ENCODE results near the gene CC2D2A. TPM values are rescaled to one million over a fixed set of nuclear protein-coding genes. Genes with fewer than 3 reads are reported as not detected.

Gene CC2D2A
- total and polyA plus RNA-seq, 2 donors: 3.3 to 3.5 TPM

DNA sequence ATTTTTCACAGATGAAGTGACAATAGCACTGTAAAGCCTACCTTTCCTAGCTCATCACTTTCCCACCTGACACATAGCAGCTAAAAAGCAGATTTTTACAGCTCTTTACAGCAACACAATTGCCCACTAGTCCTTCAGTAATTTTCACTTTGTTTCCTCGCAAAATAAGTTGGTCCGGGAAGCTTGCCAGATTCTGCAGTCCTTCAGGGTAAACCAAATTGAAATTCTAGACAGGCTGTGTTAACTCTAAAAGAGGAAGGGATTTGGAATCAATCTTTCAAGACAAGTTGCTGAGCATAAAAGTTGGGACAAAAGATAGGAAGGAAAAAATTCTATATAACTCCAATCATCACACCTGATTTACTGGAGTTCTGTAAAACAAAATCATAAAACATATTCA lies 33.2 kb upstream of the CC2D2A start:
- H3K27ac ChIP-seq (ENCODE audit: low read depth in 1 of 2, low read length in 1 of 2): no peak overlapping the region
- no peak overlapping the region for H3K4me3 ChIP-seq (ENCODE audit: low read length in 2 of 2)
- no peak for DNase-seq (ENCODE audit: low read depth in 6 of 9, low spot score in 9 of 9)
- no peaks in the 10 kb centered on the region for H3K9me3 ChIP-seq (ENCODE audit: control insufficient read depth in 2 of 2, insufficient read depth in 1 of 2, low read length in 1 of 2)
- H3K36me3 ChIP-seq (ENCODE audit: control insufficient read depth in 2 of 2, insufficient read depth in 2 of 2, low read length in 1 of 2): no peaks in the 10 kb centered on the region
- 46% methylated on average over 2 of the region's 2 CpGs for WGBS
- no peaks in the 10 kb centered on the region for H3K27me3 ChIP-seq (ENCODE audit: control insufficient read depth in 2 of 2, insufficient read depth in 1 of 2, low read length in 1 of 2)
- H3K4me1 ChIP-seq (ENCODE audit: control insufficient read depth in 2 of 2, insufficient read depth in 2 of 2, low read length in 2 of 2): no peaks in the 10 kb centered on the region

DNA sequence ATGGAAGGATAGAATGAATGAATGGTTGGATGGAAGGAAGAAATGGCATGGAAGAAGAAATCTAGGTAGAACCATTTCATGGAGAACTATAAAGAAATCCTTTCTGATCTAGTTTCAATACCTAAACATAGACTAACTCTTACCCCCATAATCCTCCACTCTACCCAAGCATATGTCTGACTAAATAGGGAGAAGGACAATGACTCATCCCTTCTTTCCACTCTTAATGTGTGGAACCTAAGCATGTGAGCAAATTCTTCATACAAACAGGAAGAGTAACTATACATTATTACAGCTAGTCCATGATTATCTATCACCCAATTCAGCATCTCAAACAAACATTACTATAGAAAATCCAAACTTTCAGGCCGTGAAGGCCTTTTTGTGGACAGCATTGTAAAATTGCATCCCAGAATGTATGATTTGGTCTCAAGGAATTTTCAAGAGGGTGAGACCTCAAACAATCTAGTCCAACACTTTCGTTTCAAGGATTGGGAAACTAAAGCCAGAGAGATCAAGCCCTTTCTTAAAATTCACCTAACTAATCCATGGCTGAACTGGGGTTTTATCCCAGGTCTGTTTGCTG lies 30.6 kb upstream of the CC2D2A start:
- 96% methylated on average over 2 of the region's 2 CpGs for WGBS
- Histone ChIP-seq H3K9me3 (ENCODE audit: control insufficient read depth in 2 of 2, insufficient read depth in 1 of 2, low read length in 1 of 2) (no peaks in the 10 kb centered on the region), H3K4me1 (ENCODE audit: control insufficient read depth in 2 of 2, insufficient read depth in 2 of 2, low read length in 2 of 2) (no peaks in the 10 kb centered on the region), H3K27me3 (ENCODE audit: control insufficient read depth in 2 of 2, insufficient read depth in 1 of 2, low read length in 1 of 2) (no peaks in the 10 kb centered on the region), H3K36me3 (ENCODE audit: control insufficient read depth in 2 of 2, insufficient read depth in 2 of 2, low read length in 1 of 2) (no peaks in the 10 kb centered on the region), H3K27ac (ENCODE audit: low read depth in 1 of 2, low read length in 1 of 2) (no peak overlapping the region), H3K4me3 (ENCODE audit: low read length in 2 of 2) (no peak overlapping the region)
- DNase-seq (ENCODE audit: low read depth in 6 of 9, low spot score in 9 of 9): no peak

DNA sequence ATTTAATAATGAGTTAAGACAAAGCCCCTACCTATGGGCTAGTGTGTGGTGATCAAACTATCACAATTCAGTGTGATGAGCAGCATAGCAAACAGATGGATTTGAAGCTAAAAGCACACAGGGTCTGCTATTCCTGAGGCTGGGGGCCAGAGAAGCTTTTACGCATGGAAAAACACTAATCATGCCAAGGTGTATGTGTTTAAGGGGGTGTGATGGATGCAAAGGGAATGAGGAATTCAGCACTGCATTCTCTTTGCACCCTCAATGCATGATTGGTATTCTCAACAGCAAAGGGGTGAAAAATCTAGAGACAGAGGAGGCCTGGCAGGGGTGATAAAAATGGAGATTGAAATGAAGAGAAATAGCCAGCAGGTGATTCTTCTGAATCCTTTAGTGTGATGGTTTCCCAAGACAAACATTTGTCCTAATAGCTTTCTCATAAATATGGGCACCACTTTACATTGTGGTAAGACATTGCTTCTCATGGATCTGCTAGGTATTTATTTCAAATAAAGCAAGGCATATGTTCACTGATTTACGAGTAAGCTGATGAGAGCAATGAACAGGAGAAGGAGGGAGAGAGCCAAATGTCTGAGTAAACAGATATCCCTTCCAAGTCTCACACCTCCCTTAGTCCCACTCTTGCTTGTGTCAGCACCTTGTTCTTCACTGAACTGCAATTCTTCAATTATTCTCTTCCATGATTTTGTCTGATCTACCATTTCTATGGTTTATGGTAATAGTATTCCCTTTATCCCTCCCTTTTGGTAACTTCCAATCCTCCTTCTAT lies 26.1 kb upstream of the CC2D2A start:
- 97% methylated on average over 2 of the region's 2 CpGs for WGBS

GRCh38 chr4:15444276-15444675 lies 25.4 kb upstream of the CC2D2A start:
- H3K9me3 ChIP-seq (ENCODE audit: control insufficient read depth in 2 of 2, insufficient read depth in 1 of 2, low read length in 1 of 2): no peaks in the 10 kb centered on the region
- no peak for DNase-seq (ENCODE audit: low read depth in 6 of 9, low spot score in 9 of 9)
- H3K4me1 ChIP-seq (ENCODE audit: control insufficient read depth in 2 of 2, insufficient read depth in 2 of 2, low read length in 2 of 2): peaks cover 0 to 5% of the 10 kb centered on the region in 2 donors
- H3K36me3 ChIP-seq (ENCODE audit: control insufficient read depth in 2 of 2, insufficient read depth in 2 of 2, low read length in 1 of 2): no peaks in the 10 kb centered on the region
- H3K27ac ChIP-seq (ENCODE audit: low read depth in 1 of 2, low read length in 1 of 2): no peak overlapping the region
- H3K4me3 ChIP-seq (ENCODE audit: low read length in 2 of 2): no peak overlapping the region
- 97% methylated on average over 7 of the region's 7 CpGs for WGBS
- no peaks in the 10 kb centered on the region for H3K27me3 ChIP-seq (ENCODE audit: control insufficient read depth in 2 of 2, insufficient read depth in 1 of 2, low read length in 1 of 2)

More for the DNA sequence above, 26.1 kb upstream of the CC2D2A start:
- Histone ChIP-seq H3K4me1 (ENCODE audit: control insufficient read depth in 2 of 2, insufficient read depth in 2 of 2, low read length in 2 of 2) (peaks cover 0 to 5% of the 10 kb centered on the region in 2 donors), H3K27me3 (ENCODE audit: control insufficient read depth in 2 of 2, insufficient read depth in 1 of 2, low read length in 1 of 2) (no peaks in the 10 kb centered on the region), H3K36me3 (ENCODE audit: control insufficient read depth in 2 of 2, insufficient read depth in 2 of 2, low read length in 1 of 2) (no peaks in the 10 kb centered on the region), H3K27ac (ENCODE audit: low read depth in 1 of 2, low read length in 1 of 2) (no peak overlapping the region), H3K9me3 (ENCODE audit: control insufficient read depth in 2 of 2, insufficient read depth in 1 of 2, low read length in 1 of 2) (no peaks in the 10 kb centered on the region), H3K4me3 (ENCODE audit: low read length in 2 of 2) (no peak overlapping the region)
- DNase-seq (ENCODE audit: low read depth in 6 of 9, low spot score in 9 of 9): no peak

GRCh38 chr4:15444879-15445547 lies 24.7 kb upstream of the CC2D2A start:
- Histone ChIP-seq H3K4me1 (ENCODE audit: control insufficient read depth in 2 of 2, insufficient read depth in 2 of 2, low read length in 2 of 2) (peaks cover 0 to 5% of the 10 kb centered on the region in 2 donors), H3K27ac (ENCODE audit: low read depth in 1 of 2, low read length in 1 of 2) (peak overlapping the region in 1 of 2 donors; percentile 29), H3K27me3 (ENCODE audit: control insufficient read depth in 2 of 2, insufficient read depth in 1 of 2, low read length in 1 of 2) (no peaks in the 10 kb centered on the region), H3K9me3 (ENCODE audit: control insufficient read depth in 2 of 2, insufficient read depth in 1 of 2, low read length in 1 of 2) (no peaks in the 10 kb centered on the region), H3K36me3 (ENCODE audit: control insufficient read depth in 2 of 2, insufficient read depth in 2 of 2, low read length in 1 of 2) (no peaks in the 10 kb centered on the region), H3K4me3 (ENCODE audit: low read length in 2 of 2) (no peak overlapping the region)
- DNase-seq (ENCODE audit: low read depth in 6 of 9, low spot score in 9 of 9): peak in 4 of 9 donors; percentile 6 to 42 (median 10)
- WGBS: 60% methylated on average over 4 of the region's 4 CpGs

GRCh38 chr4:15451181-15451865 lies 18.4 kb upstream of the CC2D2A start:
- H3K36me3 ChIP-seq (ENCODE audit: control insufficient read depth in 2 of 2, insufficient read depth in 2 of 2, low read length in 1 of 2): no peaks in the 10 kb centered on the region
- no peak for DNase-seq (ENCODE audit: low read depth in 6 of 9, low spot score in 9 of 9)
- H3K27me3 ChIP-seq (ENCODE audit: control insufficient read depth in 2 of 2, insufficient read depth in 1 of 2, low read length in 1 of 2): no peaks in the 10 kb centered on the region
- H3K4me3 ChIP-seq (ENCODE audit: low read length in 2 of 2): no peak overlapping the region
- no peaks in the 10 kb centered on the region for H3K4me1 ChIP-seq (ENCODE audit: control insufficient read depth in 2 of 2, insufficient read depth in 2 of 2, low read length in 2 of 2)
- no peaks in the 10 kb centered on the region for H3K9me3 ChIP-seq (ENCODE audit: control insufficient read depth in 2 of 2, insufficient read depth in 1 of 2, low read length in 1 of 2)
- 38% methylated on average over 1 of the region's 1 CpG for WGBS
- H3K27ac ChIP-seq (ENCODE audit: low read depth in 1 of 2, low read length in 1 of 2): no peak overlapping the region

DNA sequence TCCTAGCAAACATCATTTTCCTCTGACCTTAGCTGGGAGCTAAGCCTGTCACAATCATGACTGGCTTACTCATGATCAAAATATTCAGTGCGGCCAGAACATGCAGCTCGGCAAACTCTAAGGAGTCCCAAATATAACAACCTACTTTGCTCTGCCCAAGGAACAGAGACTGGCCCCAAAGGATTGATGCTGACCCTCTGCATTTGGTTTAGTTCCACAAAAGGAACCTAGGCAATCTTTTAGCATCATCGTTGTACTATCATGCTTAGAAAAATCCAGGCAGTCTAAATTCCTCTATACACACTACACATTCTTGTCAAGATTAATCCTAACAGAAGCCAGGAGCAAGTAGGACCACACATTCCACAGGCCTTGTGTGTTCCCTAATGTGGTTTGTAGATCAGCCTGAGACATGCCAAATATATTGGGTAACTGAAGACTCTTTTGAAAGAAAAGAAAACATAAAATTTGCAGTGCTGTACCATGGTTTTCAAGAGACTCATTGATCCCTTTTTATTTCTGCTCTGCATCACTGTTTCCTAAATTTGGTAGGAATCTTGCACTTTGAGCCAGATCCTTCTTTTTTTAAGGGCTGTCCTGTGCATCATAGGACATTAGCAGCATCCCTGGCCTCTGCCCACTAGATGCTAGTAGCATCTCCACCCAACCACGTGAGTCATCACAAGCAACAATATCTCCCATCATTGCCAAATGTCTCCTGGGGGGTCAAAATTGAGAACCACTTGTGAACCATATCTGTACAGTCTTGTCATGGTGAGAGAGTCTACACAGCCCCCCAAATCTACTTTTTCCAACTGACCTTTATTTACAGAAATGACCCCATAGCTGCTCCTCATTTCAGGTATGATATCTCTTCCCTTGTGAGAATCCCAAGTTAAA lies 17.6 kb upstream of the CC2D2A start:
- H3K4me3 ChIP-seq (ENCODE audit: low read length in 2 of 2): no peak overlapping the region
- no peaks in the 10 kb centered on the region for H3K9me3 ChIP-seq (ENCODE audit: control insufficient read depth in 2 of 2, insufficient read depth in 1 of 2, low read length in 1 of 2)
- no peak for DNase-seq (ENCODE audit: low read depth in 6 of 9, low spot score in 9 of 9)
- H3K27me3 ChIP-seq (ENCODE audit: control insufficient read depth in 2 of 2, insufficient read depth in 1 of 2, low read length in 1 of 2): no peaks in the 10 kb centered on the region
- no peaks in the 10 kb centered on the region for H3K36me3 ChIP-seq (ENCODE audit: control insufficient read depth in 2 of 2, insufficient read depth in 2 of 2, low read length in 1 of 2)
- peaks cover 0 to 2% of the 10 kb centered on the region in 2 donors for H3K4me1 ChIP-seq (ENCODE audit: control insufficient read depth in 2 of 2, insufficient read depth in 2 of 2, low read length in 2 of 2)
- WGBS: 97% methylated on average over 4 of the region's 4 CpGs
- no peak overlapping the region for H3K27ac ChIP-seq (ENCODE audit: low read depth in 1 of 2, low read length in 1 of 2)

- DNase-seq (ENCODE audit: low read depth in 6 of 9, low spot score in 9 of 9): no peak
Observed at GRCh38 chr4:15455290-15455689, 14.4 kb upstream of the CC2D2A start.

More at GRCh38 chr4:15455290-15455689, 14.4 kb upstream of the CC2D2A start:
- 95% methylated on average over 3 of the region's 3 CpGs for WGBS
- Histone ChIP-seq H3K4me1 (ENCODE audit: control insufficient read depth in 2 of 2, insufficient read depth in 2 of 2, low read length in 2 of 2) (peaks cover 0 to 4% of the 10 kb centered on the region in 2 donors), H3K27ac (ENCODE audit: low read depth in 1 of 2, low read length in 1 of 2) (no peak overlapping the region), H3K27me3 (ENCODE audit: control insufficient read depth in 2 of 2, insufficient read depth in 1 of 2, low read length in 1 of 2) (no peaks in the 10 kb centered on the region), H3K36me3 (ENCODE audit: control insufficient read depth in 2 of 2, insufficient read depth in 2 of 2, low read length in 1 of 2) (no peaks in the 10 kb centered on the region), H3K4me3 (ENCODE audit: low read length in 2 of 2) (no peak overlapping the region), H3K9me3 (ENCODE audit: control insufficient read depth in 2 of 2, insufficient read depth in 1 of 2, low read length in 1 of 2) (no peaks in the 10 kb centered on the region)
